Measurements from ENCODE around the gene HDAC9.
A peak's percentile ranks its signal among the peaks of the same experiment; 100 is the strongest.

HDAC9 gene

GRCh38 chr7:18873734-18874336 is 378.3 kb downstream of the HDAC9 start:
- TF ChIP-seq ZNF8 (CRISPR knock-in tag; IDR thresholded peaks at IDR 0.05) (no peak), ARNTL (CRISPR knock-in tag; IDR thresholded peaks at IDR 0.05; ENCODE audit: borderline replicate concordance, low read depth) (no peak), GLIS3 (CRISPR knock-in tag; IDR thresholded peaks at IDR 0.05) (no peak), TCF4 (CRISPR knock-in tag; IDR thresholded peaks at IDR 0.05; ENCODE audit: borderline replicate concordance) (no peak), ZNF70 (CRISPR knock-in tag; IDR thresholded peaks at IDR 0.05) (no peak), ZFP3 (CRISPR knock-in tag; IDR thresholded peaks at IDR 0.05) (no peak), PATZ1 (CRISPR knock-in tag; IDR thresholded peaks at IDR 0.05; ENCODE audit: borderline replicate concordance) (no peak), ZC3H10 (CRISPR knock-in tag; IDR thresholded peaks at IDR 0.05) (no peak), CSRNP3 (CRISPR knock-in tag; IDR thresholded peaks at IDR 0.05) (no peak), CSDC2 (CRISPR knock-in tag; IDR thresholded peaks at IDR 0.05) (no peak), SNAI2 (CRISPR knock-in tag; IDR thresholded peaks at IDR 0.05) (no peak), BACH2 (CRISPR knock-in tag; IDR thresholded peaks at IDR 0.05; ENCODE audit: borderline replicate concordance) (no peak), TOX (CRISPR knock-in tag; IDR thresholded peaks at IDR 0.05; ENCODE audit: borderline replicate concordance) (no peak), TSHZ2 (CRISPR knock-in tag; IDR thresholded peaks at IDR 0.05) (no peak), OSR1 (CRISPR knock-in tag; IDR thresholded peaks at IDR 0.05) (no peak), RARB (CRISPR knock-in tag; IDR thresholded peaks at IDR 0.05) (no peak), ISL1 (CRISPR knock-in tag; IDR thresholded peaks at IDR 0.05) (no peak), POU6F1 (CRISPR knock-in tag; IDR thresholded peaks at IDR 0.05; ENCODE audit: borderline replicate concordance, low read depth) (no peak)
- peak; percentile 100 for ATAC-seq

- ATAC-seq = no peak
- TF ChIP-seq POU6F1 (CRISPR knock-in tag; IDR thresholded peaks at IDR 0.05; ENCODE audit: borderline replicate concordance, low read depth) (no peak), ZNF565 (CRISPR knock-in tag; conservative IDR thresholded peaks at IDR 0.05; ENCODE audit: low read depth) (no peak), PPARA (CRISPR knock-in tag; IDR thresholded peaks at IDR 0.05; ENCODE audit: borderline replicate concordance) (no peak), ISL1 (CRISPR knock-in tag; IDR thresholded peaks at IDR 0.05) (no peak), ZFP30 (CRISPR knock-in tag; IDR thresholded peaks at IDR 0.05) (no peak), OSR1 (CRISPR knock-in tag; IDR thresholded peaks at IDR 0.05) (no peak), ZFP3 (CRISPR knock-in tag; IDR thresholded peaks at IDR 0.05) (no peak), TCF4 (CRISPR knock-in tag; IDR thresholded peaks at IDR 0.05; ENCODE audit: borderline replicate concordance) (no peak), GLIS3 (CRISPR knock-in tag; IDR thresholded peaks at IDR 0.05) (no peak), ESRRG (CRISPR knock-in tag; IDR thresholded peaks at IDR 0.05) (no peak), SNAI2 (CRISPR knock-in tag; IDR thresholded peaks at IDR 0.05) (no peak), PATZ1 (CRISPR knock-in tag; IDR thresholded peaks at IDR 0.05; ENCODE audit: borderline replicate concordance) (no peak), CSRNP3 (CRISPR knock-in tag; IDR thresholded peaks at IDR 0.05) (no peak), BACH2 (CRISPR knock-in tag; IDR thresholded peaks at IDR 0.05; ENCODE audit: borderline replicate concordance) (no peak), TSHZ2 (CRISPR knock-in tag; IDR thresholded peaks at IDR 0.05) (no peak), ARNTL (CRISPR knock-in tag; IDR thresholded peaks at IDR 0.05; ENCODE audit: borderline replicate concordance, low read depth) (no peak), ZNF70 (CRISPR knock-in tag; IDR thresholded peaks at IDR 0.05) (no peak), ZC3H10 (CRISPR knock-in tag; IDR thresholded peaks at IDR 0.05) (no peak)
Observed at GRCh38 chr7:18874880-18875279, 379.3 kb downstream of the HDAC9 start.

Data from SK-N-SH treated with all-trans-retinoic acid at 6 μM for 48 hours (cell line).